CD4-positive, alpha-beta memory T cell (primary cell): ENCODE measurements around the gene CLRN2. TPM values are rescaled to one million over a fixed set of nuclear protein-coding genes. Genes with fewer than 3 reads are reported as not detected.
A peak's percentile ranks its signal among the peaks of the same experiment; 100 is the strongest.

Source experiments
- CTCF ChIA-PET: fragments of 350-600 bp; sonication (Branson Sonifier 250); formaldehyde crosslinking; loops from one replicate; lab custom pipeline; 2021; ENCODE audit warnings: inconsistent platforms; ENCODE audit not compliant: partially characterized antibody; lab: Charles Lee
- POLR2A ChIA-PET: fragments of 350-600 bp; sonication (Branson Sonifier 250); formaldehyde crosslinking; loops from one replicate; lab custom pipeline; 2021; ENCODE audit not compliant: partially characterized antibody; lab: Charles Lee
- DNase-seq, 5 donors: peaks; one replicate each; pipeline versions ENCODE4 v3.0.0 to v3.0.0-alpha.2; 2020 to 2022; ENCODE audit warnings: mixed read lengths in 1 of 5
- H3K27ac ChIP-seq: one replicate; pipeline ENCODE4 v1.7.0; 2013; ENCODE audit warnings: low read depth, low read length
- H3K27me3 ChIP-seq: 2 replicates; pipeline ENCODE4 v1.7.0; 2013; ENCODE audit warnings: mild to moderate bottlenecking, low read length, moderate library complexity; ENCODE audit not compliant: insufficient read depth
- H3K36me3 ChIP-seq: 2 replicates; pipeline ENCODE4 v1.7.0; 2013; ENCODE audit warnings: mild to moderate bottlenecking, low read length, moderate library complexity; ENCODE audit not compliant: insufficient read depth
- H3K4me1 ChIP-seq: 2 replicates; pipeline ENCODE4 v1.7.0; 2013; ENCODE audit warnings: mild to moderate bottlenecking, low read length, moderate library complexity; ENCODE audit not compliant: insufficient read depth
- H3K4me3 ChIP-seq, 2 donors: one replicate each; pipeline ENCODE4 v1.7.0; 2013; ENCODE audit warnings: low read length in 2 of 2, mild to moderate bottlenecking in 1 of 2
- H3K9me3 ChIP-seq, 2 donors: one replicate each; pipeline ENCODE4 v1.7.0; 2013; ENCODE audit warnings: low read length in 2 of 2, control low read depth in 1 of 2; ENCODE audit not compliant: control insufficient read depth in 1 of 2
- H3K27ac Mint-ChIP-seq, 7 donors: one replicate each; pipeline ENCODE4 v1.8.0; 2020 to 2021; ENCODE audit warnings: mixed read lengths in 7 of 7, mild to moderate bottlenecking in 6 of 7, inconsistent platforms in 3 of 7, moderate library complexity in 3 of 7
- H3K27me3 Mint-ChIP-seq, 2 donors: one replicate each; pipeline ENCODE4 v1.8.0; 2020 to 2021; ENCODE audit warnings: mixed read lengths in 2 of 2
- H3K36me3 Mint-ChIP-seq, 2 donors: one replicate each; pipeline ENCODE4 v1.8.0; 2020 to 2021; ENCODE audit warnings: mixed read lengths in 2 of 2, inconsistent platforms in 1 of 2, mild to moderate bottlenecking in 1 of 2
- H3K4me1 Mint-ChIP-seq, 4 donors: one replicate each; pipeline ENCODE4 v1.8.0; 2020 to 2021; ENCODE audit warnings: mixed read lengths in 4 of 4, mild to moderate bottlenecking in 1 of 4
- H3K4me3 Mint-ChIP-seq, 8 donors: one replicate each; pipeline ENCODE4 v1.8.0; 2020 to 2021; ENCODE audit warnings: mixed read lengths in 8 of 8, mild to moderate bottlenecking in 7 of 8, moderate library complexity in 6 of 8, inconsistent platforms in 3 of 8
- H3K9me3 Mint-ChIP-seq, 8 donors: one replicate each; pipeline ENCODE4 v1.8.0; 2020 to 2021; ENCODE audit warnings: mixed read lengths in 8 of 8, mild to moderate bottlenecking in 5 of 8, inconsistent platforms in 3 of 8, moderate library complexity in 1 of 8
- intact Hi-C: fragments of 100-400 bp; cut with micrococcal nuclease; formaldehyde crosslinking; loops from one replicate; pipeline ENCODE4 v1.15.1; 2023
- polyA plus RNA-seq, 2 donors: library from polyadenylated mRNA; unstranded; fragments of 300-500 nt; fragmentation: Illumina TruSeq; gene quantifications; one replicate each; pipeline ENCODE4 v1.2.3, GENCODE V29; 2021
- total RNA-seq, 2 experiments: library from RNA; stranded (reverse); gene quantifications; one replicate each; pipeline ENCODE4 v1.2.3, GENCODE V29; 2021

The CLRN2 gene
- total and polyA plus RNA-seq, 4 experiments from 2014 or later = not detected

GRCh38 chr4:17512973-17513665 lies 1.8 kb upstream of the CLRN2 start:
- H3K36me3 ChIP-seq = no peaks in the 10 kb centered on the region
- peaks cover 11 to 15% of the 10 kb centered on the region in 2 donors for H3K27me3 Mint-ChIP-seq
- H3K27me3 ChIP-seq = no peaks in the 10 kb centered on the region
- H3K27ac ChIP-seq = no peak overlapping the region
- peaks cover 3 to 14% of the 10 kb centered on the region in 2 donors for H3K36me3 Mint-ChIP-seq
- intact Hi-C loops = loop anchor here (1.0 to 5.0 kb wide), 3 partner anchors 99 to 1286 kb away; partner anchors contain the start of genes LCORL, MED28 and TAPT1
- DNase-seq = no peak
- no peaks in the 10 kb centered on the region for H3K9me3 Mint-ChIP-seq
- CTCF ChIA-PET = interaction anchor here (0.8 to 1.3 kb wide), 3 partner anchors 11 to 65 kb away, joined by 3 to 6 read pairs (median 4); no protein-coding TSS in a partner anchor
- H3K27ac Mint-ChIP-seq = peak overlapping the region in 4 of 7 donors; percentile 4 to 83 (median 78)
- no peaks in the 10 kb centered on the region for H3K9me3 ChIP-seq
- peak overlapping the region; percentile 70 to 98 (median 81) for H3K4me3 Mint-ChIP-seq
- peaks cover 23 to 32% (median 30%) of the 10 kb centered on the region in 4 donors for H3K4me1 Mint-ChIP-seq
- no peak overlapping the region for H3K4me3 ChIP-seq
- H3K4me1 ChIP-seq = peaks cover 28% of the 10 kb centered on the region
- POLR2A ChIA-PET = interaction anchor here (0.6 to 1.8 kb wide), 2 partner anchors 10 to 101 kb away, joined by 5 to 8 read pairs; partner anchors contain the start of gene MED28

- Histone ChIP-seq H3K4me3 (no peak overlapping the region), H3K36me3 (no peaks in the 10 kb centered on the region), H3K9me3 (no peaks in the 10 kb centered on the region), H3K27me3 (no peaks in the 10 kb centered on the region), H3K27ac (no peak overlapping the region), H3K4me1 (peaks cover 16% of the 10 kb centered on the region)
- DNase-seq = no peak
- H3K27me3 Mint-ChIP-seq = peaks cover 17 to 21% of the 10 kb centered on the region in 2 donors
- peaks cover 0 to 5% of the 10 kb centered on the region in 2 donors for H3K36me3 Mint-ChIP-seq
- peak overlapping the region in 1 of 7 donors; percentile 29 for H3K27ac Mint-ChIP-seq
- no peak overlapping the region for H3K4me3 Mint-ChIP-seq
- intact Hi-C loops = no loop called here
- no peaks in the 10 kb centered on the region for H3K9me3 Mint-ChIP-seq
- ChIA-PET POLR2A (no interaction called here), CTCF (interaction anchor here (1.0 to 1.7 kb wide), 2 partner anchors 9 to 43 kb away, joined by 4 read pairs; no protein-coding TSS in a partner anchor)
- peaks cover 12 to 19% (median 18%) of the 10 kb centered on the region in 4 donors for H3K4me1 Mint-ChIP-seq
Observed at GRCh38 chr4:17515445-17516407, 761 bp downstream of the CLRN2 start.

DNA sequence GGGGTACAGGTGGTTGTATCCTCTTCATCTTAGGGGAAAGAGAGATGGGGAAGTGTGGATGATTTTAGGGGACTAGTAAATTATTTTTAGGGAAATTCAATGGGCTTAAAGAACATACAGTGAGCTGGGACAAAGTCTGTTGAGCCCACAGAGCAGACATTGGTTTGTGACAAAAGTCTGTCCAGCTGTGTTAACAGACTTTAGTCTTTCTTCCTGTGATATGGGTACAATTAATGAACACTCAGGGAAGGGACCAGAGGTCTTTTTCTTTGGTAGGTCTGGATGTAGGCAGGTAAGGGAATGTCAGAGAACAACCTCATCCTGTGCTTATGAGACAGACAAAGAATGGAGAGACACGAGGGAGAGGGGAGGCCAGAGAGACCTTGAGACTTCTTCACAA lies 2.0 kb downstream of the CLRN2 start:
- intact Hi-C loops = no loop called here
- Histone ChIP-seq H3K27ac (no peak overlapping the region), H3K4me3 (no peak overlapping the region), H3K36me3 (no peaks in the 10 kb centered on the region), H3K4me1 (peaks cover 8% of the 10 kb centered on the region), H3K27me3 (no peaks in the 10 kb centered on the region), H3K9me3 (no peaks in the 10 kb centered on the region)
- Mint-ChIP-seq H3K36me3 (no peaks in the 10 kb centered on the region), H3K4me1 (peaks cover 6 to 10% (median 9%) of the 10 kb centered on the region in 4 donors), H3K27ac (no peak overlapping the region), H3K27me3 (peaks cover 17 to 23% of the 10 kb centered on the region in 2 donors), H3K9me3 (no peaks in the 10 kb centered on the region), H3K4me3 (no peak overlapping the region)
- POLR2A ChIA-PET = no interaction called here
- CTCF ChIA-PET = interaction anchor here (1.0 to 1.7 kb wide), 3 partner anchors 10 to 45 kb away, joined by 3 to 4 read pairs (median 4); no protein-coding TSS in a partner anchor
- DNase-seq = no peak

DNA sequence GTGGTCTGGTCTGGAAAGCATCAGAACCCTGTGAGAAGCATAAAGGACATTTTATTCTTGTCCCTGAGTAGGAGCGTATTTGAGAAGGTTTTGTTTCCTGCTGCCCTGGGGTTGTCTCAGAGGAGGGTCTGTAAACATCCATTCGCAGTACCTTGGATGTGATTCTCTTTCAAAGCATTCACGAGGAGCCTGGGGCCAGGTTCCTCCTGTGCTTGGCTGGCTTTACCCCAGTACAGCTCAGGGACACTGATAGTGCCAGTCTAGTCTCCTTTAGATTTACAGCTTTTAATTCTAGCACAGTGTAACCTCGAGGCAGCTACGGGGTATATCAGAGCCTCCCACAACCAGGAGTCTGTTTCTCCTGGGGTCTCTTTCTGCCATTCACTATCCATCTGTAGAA lies 2.7 kb downstream of the CLRN2 start:
- H3K4me3 Mint-ChIP-seq = no peak overlapping the region
- H3K36me3 Mint-ChIP-seq = no peaks in the 10 kb centered on the region
- H3K9me3 ChIP-seq = no peaks in the 10 kb centered on the region
- peaks cover 2 to 6% (median 4%) of the 10 kb centered on the region in 4 donors for H3K4me1 Mint-ChIP-seq
- peaks cover 3% of the 10 kb centered on the region for H3K4me1 ChIP-seq
- CTCF ChIA-PET = interaction anchor here (1.7 kb wide), 1 partner anchor 45 kb away, joined by 4 read pairs; no protein-coding TSS in a partner anchor
- no peak overlapping the region for H3K27ac ChIP-seq
- H3K4me3 ChIP-seq = no peak overlapping the region
- no peaks in the 10 kb centered on the region for H3K36me3 ChIP-seq
- intact Hi-C loops = no loop called here
- no peak overlapping the region for H3K27ac Mint-ChIP-seq
- POLR2A ChIA-PET = no interaction called here
- no peak for DNase-seq
- no peaks in the 10 kb centered on the region for H3K27me3 ChIP-seq
- peaks cover 17 to 23% of the 10 kb centered on the region in 2 donors for H3K27me3 Mint-ChIP-seq
- no peaks in the 10 kb centered on the region for H3K9me3 Mint-ChIP-seq

DNA sequence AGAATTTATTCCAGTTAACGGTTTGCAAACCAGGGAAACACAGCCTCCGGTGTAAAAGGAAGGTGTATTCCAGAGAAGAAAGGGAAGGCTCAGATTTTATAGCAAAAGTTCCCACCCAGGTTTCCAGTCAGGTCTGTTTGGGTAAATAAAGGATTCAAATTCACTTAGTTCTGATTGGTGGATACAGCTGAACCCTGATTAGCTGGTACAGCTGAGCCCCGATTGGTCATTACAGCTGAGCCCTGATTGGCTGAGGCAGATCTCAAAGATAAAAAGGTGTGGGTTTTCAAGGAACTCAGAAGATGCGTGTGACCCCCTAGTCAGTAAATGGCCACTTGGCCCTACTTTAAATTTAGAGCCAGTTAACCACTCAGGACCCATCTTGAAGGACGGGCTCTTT lies 6.6 kb downstream of the CLRN2 start:
- intact Hi-C loops = no loop called here
- CTCF ChIA-PET = no interaction called here
- Mint-ChIP-seq H3K27ac (no peak overlapping the region), H3K9me3 (no peaks in the 10 kb centered on the region), H3K27me3 (peaks cover 18 to 23% of the 10 kb centered on the region in 2 donors), H3K4me1 (no peaks in the 10 kb centered on the region), H3K4me3 (no peak overlapping the region), H3K36me3 (no peaks in the 10 kb centered on the region)
- Histone ChIP-seq H3K27me3 (no peaks in the 10 kb centered on the region), H3K36me3 (no peaks in the 10 kb centered on the region), H3K9me3 (no peaks in the 10 kb centered on the region), H3K4me3 (no peak overlapping the region), H3K27ac (no peak overlapping the region), H3K4me1 (no peaks in the 10 kb centered on the region)
- POLR2A ChIA-PET = no interaction called here
- no peak for DNase-seq

- intact Hi-C loops = no loop called here
- CTCF ChIA-PET = interaction anchor here (1.6 kb wide), 1 partner anchor 26 kb away, joined by 5 read pairs; no protein-coding TSS in a partner anchor
- Mint-ChIP-seq H3K4me1 (no peaks in the 10 kb centered on the region), H3K4me3 (no peak overlapping the region), H3K9me3 (no peaks in the 10 kb centered on the region), H3K27me3 (peaks cover 22 to 24% of the 10 kb centered on the region in 2 donors), H3K27ac (no peak overlapping the region), H3K36me3 (no peaks in the 10 kb centered on the region)
- Histone ChIP-seq H3K4me3 (no peak overlapping the region), H3K9me3 (no peaks in the 10 kb centered on the region), H3K4me1 (no peaks in the 10 kb centered on the region), H3K36me3 (no peaks in the 10 kb centered on the region), H3K27ac (no peak overlapping the region), H3K27me3 (peaks cover 10% of the 10 kb centered on the region)
- POLR2A ChIA-PET = no interaction called here
- no peak for DNase-seq
Observed at GRCh38 chr4:17523662-17524061, 8.7 kb downstream of the CLRN2 start.
